Measurements from ENCODE around the gene VAPB. TPM values are rescaled to one million over a fixed set of nuclear protein-coding genes. Genes with fewer than 3 reads are reported as not detected.

The VAPB gene
- total RNA-seq, 1 donor = 17.2 TPM

GRCh38 chr20:58377766-58378401 lies 11.1 kb upstream of the VAPB start:
- DNase-seq (ENCODE audit: low read depth) = no peak
- no peak for TF ChIP-seq CTCF (IDR thresholded peaks at IDR 0.05; ENCODE audit: insufficient read depth, low read length)
- no peak overlapping the region for H3K4me3 ChIP-seq (ENCODE audit: low read depth, low read length)

- DNase-seq (ENCODE audit: low read depth) = no peak
- peak; percentile 27 for TF ChIP-seq CTCF (IDR thresholded peaks at IDR 0.05; ENCODE audit: insufficient read depth, low read length)
- no peak overlapping the region for H3K4me3 ChIP-seq (ENCODE audit: low read depth, low read length)
Observed at GRCh38 chr20:58378704-58379103, 10.3 kb upstream of the VAPB start.

GRCh38 chr20:58381627-58382026 lies 7.4 kb upstream of the VAPB start:
- no peak for TF ChIP-seq CTCF (IDR thresholded peaks at IDR 0.05; ENCODE audit: insufficient read depth, low read length)
- H3K4me3 ChIP-seq (ENCODE audit: low read depth, low read length) = no peak overlapping the region
- DNase-seq (ENCODE audit: low read depth) = no peak

- no peak for TF ChIP-seq CTCF (IDR thresholded peaks at IDR 0.05; ENCODE audit: insufficient read depth, low read length)
- no peak overlapping the region for H3K4me3 ChIP-seq (ENCODE audit: low read depth, low read length)
- DNase-seq (ENCODE audit: low read depth) = no peak
Observed at GRCh38 chr20:58382096-58382495, 6.9 kb upstream of the VAPB start.

GRCh38 chr20:58384821-58385220 lies 4.2 kb upstream of the VAPB start:
- no peak for DNase-seq (ENCODE audit: low read depth)
- no peak overlapping the region for H3K4me3 ChIP-seq (ENCODE audit: low read depth, low read length)
- TF ChIP-seq CTCF (IDR thresholded peaks at IDR 0.05; ENCODE audit: insufficient read depth, low read length) = no peak

- H3K4me3 ChIP-seq (ENCODE audit: low read depth, low read length) = no peak overlapping the region
- no peak for DNase-seq (ENCODE audit: low read depth)
- no peak for TF ChIP-seq CTCF (IDR thresholded peaks at IDR 0.05; ENCODE audit: insufficient read depth, low read length)
Observed at GRCh38 chr20:58388028-58388601, 914 bp upstream of the VAPB start.

All from fibroblast of the aortic adventitia (primary cell).